Stomach smooth muscle (tissue), 2 donors: Measurements from ENCODE around the gene ETNK1.

Source experiments
- H3K27ac ChIP-seq: one replicate; pipeline ENCODE4 v1.7.0; 2013; ENCODE audit warnings: mild to moderate bottlenecking, low read length, inconsistent platforms
- H3K27me3 ChIP-seq, 2 donors: one replicate each; pipeline ENCODE4 v1.7.0; 2013; ENCODE audit warnings: low read length in 2 of 2; ENCODE audit not compliant: insufficient read depth in 2 of 2, control insufficient read depth in 1 of 2
- H3K36me3 ChIP-seq, 2 donors: one replicate each; pipeline ENCODE4 v1.7.0; 2013; ENCODE audit warnings: low read length in 2 of 2; ENCODE audit not compliant: control insufficient read depth in 2 of 2, insufficient read depth in 2 of 2
- H3K4me1 ChIP-seq: one replicate; pipeline ENCODE4 v1.7.0; 2013; ENCODE audit warnings: low read length; ENCODE audit not compliant: control insufficient read depth, insufficient read depth
- H3K4me3 ChIP-seq, 2 donors: one replicate each; pipeline ENCODE4 v1.7.0; 2013; ENCODE audit warnings: low read length in 2 of 2
- H3K9ac ChIP-seq, 2 donors: one replicate each; pipeline ENCODE4 v1.7.0; 2013; ENCODE audit warnings: low read length in 2 of 2, mild to moderate bottlenecking in 1 of 2
- H3K9me3 ChIP-seq, 2 donors: one replicate each; pipeline ENCODE4 v1.7.0; 2013; ENCODE audit warnings: low read length in 2 of 2; ENCODE audit not compliant: control insufficient read depth in 2 of 2
- donor health status: healthy.
- donor health status: Pancreatic carcinoma.

ETNK1 gene

DNA sequence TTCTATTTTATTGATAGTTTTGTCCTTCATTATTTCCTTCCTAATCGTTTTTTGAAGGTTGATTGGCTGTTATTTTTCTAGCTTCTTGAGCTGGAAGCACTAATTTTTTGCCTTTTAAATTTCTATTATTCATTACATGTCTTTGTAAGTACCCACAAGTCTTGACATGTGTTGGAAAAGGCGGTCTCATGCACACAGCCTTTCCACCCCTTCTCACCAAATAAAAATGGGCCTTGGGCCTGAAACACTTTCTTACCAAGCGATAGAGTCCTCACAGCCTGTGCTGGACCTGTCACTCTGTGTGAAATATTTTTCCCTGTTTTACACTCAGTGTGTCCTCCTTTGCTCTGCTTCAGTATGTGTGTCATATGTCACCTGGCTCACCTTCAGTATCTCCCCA, 9.9 kb downstream of the ETNK1 start:
- no peak overlapping the region for H3K4me3 ChIP-seq
- H3K9ac ChIP-seq = no peak overlapping the region
- H3K4me1 ChIP-seq = no peaks in the 10 kb centered on the region
- H3K9me3 ChIP-seq = no peaks in the 10 kb centered on the region
- no peak overlapping the region for H3K27ac ChIP-seq
- no peaks in the 10 kb centered on the region for H3K27me3 ChIP-seq
- no peaks in the 10 kb centered on the region for H3K36me3 ChIP-seq

DNA sequence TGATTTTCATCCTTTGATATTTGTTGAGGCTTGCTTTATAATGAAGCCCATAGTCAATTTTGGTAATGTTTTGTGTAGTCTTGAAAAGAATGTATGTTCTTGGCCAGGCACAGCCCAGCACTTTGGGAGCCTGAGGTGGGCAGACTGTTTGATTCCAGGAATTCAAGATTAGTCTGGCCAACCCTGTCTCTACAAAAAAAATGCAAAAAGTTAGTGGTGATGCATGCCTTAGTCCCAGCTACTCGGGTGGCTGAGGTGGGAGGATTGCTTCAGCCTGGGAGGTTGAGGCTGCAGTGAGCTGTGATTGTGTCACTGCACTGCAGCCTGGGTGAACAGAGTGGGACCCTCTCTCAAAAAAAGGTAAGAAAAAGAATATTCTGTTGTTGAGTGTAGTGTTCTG, 10.8 kb downstream of the ETNK1 start:
- H3K9me3 ChIP-seq = no peaks in the 10 kb centered on the region
- no peaks in the 10 kb centered on the region for H3K4me1 ChIP-seq
- H3K4me3 ChIP-seq = no peak overlapping the region
- no peak overlapping the region for H3K27ac ChIP-seq
- no peaks in the 10 kb centered on the region for H3K36me3 ChIP-seq
- H3K9ac ChIP-seq = no peak overlapping the region
- no peaks in the 10 kb centered on the region for H3K27me3 ChIP-seq

DNA sequence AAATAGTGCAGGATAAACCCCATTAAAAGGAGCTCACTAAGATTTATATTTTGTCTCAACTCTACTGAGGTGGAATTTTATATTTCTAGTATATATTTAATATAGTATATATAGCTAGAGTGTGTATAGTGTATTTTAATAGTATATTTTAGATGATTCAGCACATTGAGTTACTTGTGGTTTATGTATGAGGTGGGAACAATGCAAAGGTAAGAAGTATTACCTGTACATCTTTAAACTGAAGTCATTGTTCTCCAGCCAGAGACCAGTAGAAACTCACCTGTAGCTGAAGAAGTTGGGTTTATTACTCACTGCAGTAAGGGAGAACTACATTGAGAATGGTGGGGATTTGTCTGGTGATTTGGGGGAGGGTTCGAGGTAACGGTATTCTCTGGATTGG, 15.9 kb downstream of the ETNK1 start:
- Histone ChIP-seq H3K4me3 (no peak overlapping the region), H3K27ac (no peak overlapping the region), H3K9ac (no peak overlapping the region), H3K27me3 (no peaks in the 10 kb centered on the region), H3K4me1 (no peaks in the 10 kb centered on the region), H3K9me3 (no peaks in the 10 kb centered on the region), H3K36me3 (no peaks in the 10 kb centered on the region)

DNA sequence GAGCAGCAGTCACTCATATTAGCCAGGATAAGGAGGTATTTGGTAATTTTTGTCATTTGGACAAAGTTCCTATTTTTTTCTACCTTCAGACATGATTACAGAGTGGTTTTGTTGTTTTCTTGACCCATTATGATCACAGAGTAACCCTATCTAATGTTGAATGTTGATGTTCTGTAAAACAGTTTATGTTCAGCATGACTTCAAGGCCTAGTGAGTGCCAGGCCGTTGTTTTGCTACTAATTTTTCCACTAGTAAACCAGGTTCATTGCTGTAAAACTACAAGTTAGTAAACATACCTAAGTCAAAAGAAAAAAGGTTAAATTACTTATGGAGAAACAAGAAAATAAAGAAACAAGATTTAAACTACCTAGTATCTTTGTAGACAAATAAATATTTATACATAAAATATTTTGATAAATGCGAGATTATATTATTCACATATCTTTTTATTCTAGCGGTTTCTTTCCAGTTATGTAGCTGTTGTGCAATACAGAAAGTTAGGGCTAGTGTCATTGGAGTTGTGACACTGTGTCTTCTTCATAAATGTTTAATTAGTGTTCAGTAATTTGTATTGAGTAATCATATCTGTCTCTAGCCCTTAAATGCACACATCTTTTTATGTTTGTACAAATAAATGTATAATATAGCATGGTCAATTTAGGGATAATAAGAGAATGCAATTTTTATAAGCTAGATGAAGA, 16.5 kb downstream of the ETNK1 start:
- Histone ChIP-seq H3K4me3 (no peak overlapping the region), H3K27me3 (no peaks in the 10 kb centered on the region), H3K4me1 (no peaks in the 10 kb centered on the region), H3K9ac (no peak overlapping the region), H3K36me3 (no peaks in the 10 kb centered on the region), H3K9me3 (no peaks in the 10 kb centered on the region), H3K27ac (no peak overlapping the region)

DNA sequence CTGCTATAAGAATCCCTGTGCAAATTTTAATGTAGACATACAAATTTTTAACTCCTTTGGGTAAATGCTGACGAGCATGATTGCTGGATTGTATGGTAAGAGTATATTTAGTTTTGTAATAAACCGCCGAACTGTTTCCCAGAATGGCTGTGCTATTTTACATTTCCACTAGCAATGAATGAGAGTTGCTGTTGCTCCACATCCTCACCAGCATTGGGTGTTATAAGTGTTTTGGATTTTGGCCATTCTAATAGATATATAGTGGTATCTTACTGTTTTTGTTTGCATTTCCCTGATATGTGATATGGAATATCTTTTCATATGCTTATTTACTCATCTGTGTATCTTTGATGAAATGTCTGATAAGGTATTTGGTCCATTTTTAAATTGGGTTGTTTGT, 23.7 kb downstream of the ETNK1 start:
- no peak overlapping the region for H3K27ac ChIP-seq
- H3K9me3 ChIP-seq = no peaks in the 10 kb centered on the region
- H3K27me3 ChIP-seq = no peaks in the 10 kb centered on the region
- H3K4me3 ChIP-seq = no peak overlapping the region
- no peak overlapping the region for H3K9ac ChIP-seq
- no peaks in the 10 kb centered on the region for H3K36me3 ChIP-seq
- no peaks in the 10 kb centered on the region for H3K4me1 ChIP-seq

DNA sequence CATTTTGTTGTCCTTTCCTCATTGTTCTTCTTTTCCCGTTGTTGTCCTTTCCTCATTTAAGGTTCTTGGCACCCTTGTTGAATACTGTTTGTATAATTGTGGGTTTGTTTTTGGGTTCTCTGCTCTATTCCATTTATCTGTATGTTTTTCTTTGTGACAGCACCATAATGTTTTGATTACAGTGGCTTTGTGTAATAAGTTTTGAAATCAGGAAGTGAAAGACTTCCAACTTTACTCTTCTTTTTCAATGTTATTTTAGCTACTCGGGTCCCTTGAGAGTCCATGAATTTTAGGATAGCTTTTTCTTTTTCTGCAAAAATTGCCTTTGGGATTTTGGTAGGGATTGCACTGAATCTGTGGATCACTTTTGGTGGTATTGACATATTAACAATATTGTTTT, 28.1 kb downstream of the ETNK1 start:
- Histone ChIP-seq H3K4me1 (no peaks in the 10 kb centered on the region), H3K4me3 (no peak overlapping the region), H3K36me3 (no peaks in the 10 kb centered on the region), H3K27me3 (no peaks in the 10 kb centered on the region), H3K9me3 (no peaks in the 10 kb centered on the region), H3K27ac (no peak overlapping the region), H3K9ac (no peak overlapping the region)

DNA sequence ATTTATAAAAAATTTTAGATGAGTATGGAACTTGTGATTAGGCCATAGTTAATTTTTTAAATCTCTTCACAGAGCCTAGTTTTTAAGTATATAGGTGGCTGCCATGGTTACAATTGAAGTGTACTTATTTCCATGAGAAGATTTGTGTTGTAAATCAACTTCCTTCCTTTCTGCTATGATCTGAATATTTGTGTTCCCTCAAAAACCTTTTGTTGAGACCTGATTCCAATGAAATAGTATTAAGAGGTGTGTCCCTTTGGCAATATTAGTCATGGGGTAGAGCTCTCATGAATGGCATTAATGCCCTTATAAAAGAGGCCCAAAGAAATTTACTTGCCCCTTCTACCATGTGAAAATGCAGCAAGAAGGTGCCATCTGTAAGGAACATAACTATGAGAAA, 28.8 kb downstream of the ETNK1 start:
- H3K9me3 ChIP-seq = no peaks in the 10 kb centered on the region
- H3K9ac ChIP-seq = no peak overlapping the region
- H3K4me1 ChIP-seq = no peaks in the 10 kb centered on the region
- no peak overlapping the region for H3K27ac ChIP-seq
- no peaks in the 10 kb centered on the region for H3K27me3 ChIP-seq
- no peaks in the 10 kb centered on the region for H3K36me3 ChIP-seq
- H3K4me3 ChIP-seq = no peak overlapping the region

DNA sequence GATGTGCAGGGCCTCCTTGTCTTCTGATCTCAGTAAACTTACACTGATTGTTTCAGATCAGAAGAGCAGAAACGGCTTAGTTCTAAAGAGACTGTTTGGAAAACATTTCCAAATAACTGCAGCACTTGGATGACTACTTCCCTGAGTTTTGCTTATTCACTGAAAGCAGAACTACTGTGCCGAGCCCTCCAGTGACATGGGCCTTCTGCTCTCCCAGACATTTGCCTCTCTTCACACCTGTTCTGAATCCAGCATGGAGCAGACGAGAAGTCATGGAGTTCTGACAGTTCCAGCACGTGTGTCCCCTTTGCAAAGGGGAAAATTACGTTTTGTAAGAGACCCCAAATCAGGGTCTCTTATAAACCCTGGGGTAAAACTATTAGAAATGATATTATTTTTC, 31.4 kb downstream of the ETNK1 start:
- no peaks in the 10 kb centered on the region for H3K4me1 ChIP-seq
- H3K36me3 ChIP-seq = no peaks in the 10 kb centered on the region
- no peaks in the 10 kb centered on the region for H3K9me3 ChIP-seq
- no peak overlapping the region for H3K4me3 ChIP-seq
- no peak overlapping the region for H3K27ac ChIP-seq
- H3K27me3 ChIP-seq = no peaks in the 10 kb centered on the region
- peak overlapping the region in 1 of 2 donors; percentile 6 for H3K9ac ChIP-seq

DNA sequence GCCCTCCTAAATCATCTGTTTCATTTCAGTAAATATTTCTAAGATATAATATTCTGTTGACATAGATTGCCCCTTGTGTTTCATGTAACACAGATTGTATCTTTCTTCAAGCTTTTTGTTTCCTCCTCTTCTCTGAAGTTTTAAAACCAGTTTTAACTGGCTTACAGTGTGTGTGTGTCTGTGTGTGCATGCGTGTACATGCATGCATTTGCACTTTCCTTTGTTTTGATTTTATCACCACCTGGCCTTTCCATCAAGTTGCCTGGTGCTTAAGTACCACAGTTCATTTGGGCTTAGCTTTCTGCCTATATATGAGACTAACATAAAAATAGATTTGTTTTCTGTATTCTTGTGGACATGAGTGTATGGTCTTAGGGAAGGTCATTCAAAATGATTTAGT, 31.9 kb downstream of the ETNK1 start:
- no peaks in the 10 kb centered on the region for H3K36me3 ChIP-seq
- no peaks in the 10 kb centered on the region for H3K9me3 ChIP-seq
- H3K27ac ChIP-seq = no peak overlapping the region
- no peak overlapping the region for H3K4me3 ChIP-seq
- no peaks in the 10 kb centered on the region for H3K27me3 ChIP-seq
- no peaks in the 10 kb centered on the region for H3K4me1 ChIP-seq
- H3K9ac ChIP-seq = no peak overlapping the region

DNA sequence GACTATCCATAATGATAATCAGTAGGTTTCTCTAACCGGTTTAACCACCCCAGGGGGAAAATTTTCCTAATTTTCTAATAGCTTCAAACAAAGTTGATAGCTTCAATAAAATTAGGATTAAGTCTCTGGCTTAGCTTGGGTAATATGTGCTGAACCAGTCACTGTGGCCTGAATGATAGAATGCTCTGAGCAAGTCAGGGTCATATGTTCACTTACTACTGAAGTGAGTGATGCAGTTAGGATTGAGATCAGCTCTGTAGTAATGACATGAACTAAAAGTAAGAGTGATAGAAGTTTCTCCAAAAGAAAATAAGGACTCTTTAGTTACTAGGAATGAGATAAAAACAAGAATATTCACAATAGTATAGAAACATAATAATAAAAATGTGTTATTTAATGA, 32.6 kb downstream of the ETNK1 start:
- H3K27me3 ChIP-seq = no peaks in the 10 kb centered on the region
- H3K9ac ChIP-seq = no peak overlapping the region
- H3K36me3 ChIP-seq = no peaks in the 10 kb centered on the region
- no peaks in the 10 kb centered on the region for H3K4me1 ChIP-seq
- no peak overlapping the region for H3K4me3 ChIP-seq
- no peaks in the 10 kb centered on the region for H3K9me3 ChIP-seq
- no peak overlapping the region for H3K27ac ChIP-seq

DNA sequence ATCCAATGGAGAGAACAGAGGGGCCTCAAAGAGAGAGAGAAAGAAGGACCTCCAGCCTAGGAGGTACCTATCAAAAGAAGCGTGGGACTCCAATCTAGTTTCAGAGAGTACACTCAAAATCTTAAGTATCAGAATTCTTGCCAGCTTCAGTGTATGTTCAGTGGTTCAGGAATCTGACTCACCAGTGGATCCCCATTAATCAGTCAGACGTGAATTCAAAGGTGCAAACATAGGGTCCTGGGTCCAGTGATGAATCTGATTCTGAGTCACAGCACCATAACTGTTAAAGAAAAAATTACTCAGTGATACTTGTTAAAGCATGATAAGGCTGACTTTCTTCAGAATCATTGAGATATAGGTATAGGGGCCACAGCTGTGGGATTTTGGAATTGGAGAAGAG, 33.2 kb downstream of the ETNK1 start:
- Histone ChIP-seq H3K36me3 (no peaks in the 10 kb centered on the region), H3K27me3 (no peaks in the 10 kb centered on the region), H3K4me1 (no peaks in the 10 kb centered on the region), H3K9me3 (no peaks in the 10 kb centered on the region), H3K4me3 (no peak overlapping the region), H3K9ac (no peak overlapping the region), H3K27ac (no peak overlapping the region)
